ENCODE results near the gene S100A13. TPM values are rescaled to one million over a fixed set of nuclear protein-coding genes. Genes with fewer than 3 reads are reported as not detected.
A peak's percentile ranks its signal among the peaks of the same experiment; 100 is the strongest.

Gene S100A13
- total and polyA plus RNA-seq, 9 of the 15 experiments (the other 6 are each of a cell fraction or from before 2014, with no cell fraction given) = 41.9 to 129 (median 58.0) TPM

- TF ChIP-seq TOE1 (IDR thresholded peaks at IDR 0.05; ENCODE audit: borderline replicate concordance) (no peak), TOE1 (CRISPR knock-in tag; IDR thresholded peaks at IDR 0.05; ENCODE audit: borderline replicate concordance, low read depth) (no peak), ZNF12 (CRISPR knock-in tag; IDR thresholded peaks at IDR 0.05) (0 out of 2 replicates have a peak, but pooled peaks have one; percentile 65), RBM25 (IDR thresholded peaks at IDR 0.05; ENCODE audit: low read depth, low read length, severe bottlenecking) (peak; percentile 44)
Observed at GRCh38 chr1:153633161-153633753, 6.0 kb upstream of the S100A13 start (continued).

GRCh38 chr1:153631047-153632022 lies 4.0 kb upstream of the S100A13 start:
- Histone ChIP-seq H3K4me2 (ENCODE audit: insufficient read depth, low read length) (no peak overlapping the region), H3K27me3 (ENCODE audit: control insufficient read depth in 2 of 2, insufficient read depth in 2 of 2, low read length in 2 of 2) (no peaks in the 10 kb centered on the region), H4K20me1 (replicated peaks; ENCODE audit: control insufficient read depth, insufficient read depth, low read length) (no peaks in the 10 kb centered on the region), H2AFZ (ENCODE audit: low read depth, low read length) (no peak overlapping the region), H3K9ac (ENCODE audit: insufficient read depth in 1 of 2, low read depth in 2 of 2, low read length in 2 of 2) (no peak overlapping the region), H3K4me3 (no peak overlapping the region), H3K9me3 (replicated peaks; ENCODE audit: control insufficient read depth, insufficient read depth, low read depth, low read length) (no peaks in the 10 kb centered on the region), H3K4me1 (replicated peaks in 1 of 2; ENCODE audit: control insufficient read depth in 2 of 2, insufficient read depth in 2 of 2, low read length in 2 of 2) (peaks cover 33 to 47% of the 10 kb centered on the region in 2 experiments), H3K79me2 (ENCODE audit: control insufficient read depth, insufficient read depth, low read length) (peaks cover 27% of the 10 kb centered on the region), H3K36me3 (ENCODE audit: control insufficient read depth, insufficient read depth, low read length) (peaks cover 8% of the 10 kb centered on the region; the same call in 2 of the 3 replicates), H3K27ac (ENCODE audit: extremely low read depth, low read depth, low read length) (no peak overlapping the region), H3K9me1 (ENCODE audit: control insufficient read depth, insufficient read depth, low read length) (no peaks in the 10 kb centered on the region)
- intact Hi-C loops (cut with micrococcal nuclease) (loop anchor here (5.0 kb wide), 1 partner anchor 99 kb away; no protein-coding TSS in a partner anchor), in situ Hi-C loops (cut with MboI) (no loop called here)
- no peak for FAIRE-seq
- TF ChIP-seq, protein P1, sequence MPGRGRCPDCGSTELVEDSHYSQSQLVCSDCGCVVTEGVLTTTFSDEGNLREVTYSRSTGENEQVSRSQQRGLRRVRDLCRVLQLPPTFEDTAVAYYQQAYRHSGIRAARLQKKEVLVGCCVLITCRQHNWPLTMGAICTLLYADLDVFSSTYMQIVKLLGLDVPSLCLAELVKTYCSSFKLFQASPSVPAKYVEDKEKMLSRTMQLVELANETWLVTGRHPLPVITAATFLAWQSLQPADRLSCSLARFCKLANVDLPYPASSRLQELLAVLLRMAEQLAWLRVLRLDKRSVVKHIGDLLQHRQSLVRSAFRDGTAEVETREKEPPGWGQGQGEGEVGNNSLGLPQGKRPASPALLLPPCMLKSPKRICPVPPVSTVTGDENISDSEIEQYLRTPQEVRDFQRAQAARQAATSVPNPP (IDR thresholded peaks at IDR 0.05; ENCODE audit: borderline replicate concordance, insufficient read depth, insufficient read length) = no peak
- no peak for TF ChIP-seq THRA (IDR thresholded peaks at IDR 0.05)
- no peak for TF ChIP-seq ZNF695 (CRISPR knock-in tag; IDR thresholded peaks at IDR 0.05)
- TF ChIP-seq TBL1XR1 (IDR thresholded peaks at IDR 0.05; ENCODE audit: low read length in 2 of 2) = no peak
- TF ChIP-seq EGR1 (conservative IDR thresholded peaks at IDR 0.05) = 0 out of 2 replicates have a peak, but pooled peaks have one; percentile 7
- TF ChIP-seq FOXP1 (CRISPR knock-in tag; IDR thresholded peaks at IDR 0.05) = no peak
- TF ChIP-seq TFAM (CRISPR knock-in tag; conservative IDR thresholded peaks at IDR 0.05) = no peak
- TF ChIP-seq ZNF561 (CRISPR knock-in tag; conservative IDR thresholded peaks at IDR 0.05) = no peak
- no TSS peak for BruUV-seq (replicated peaks)
- ATAC-seq = no peak
- 60% methylated on average over 9 of the region's 10 CpGs for WGBS (ENCODE audit: insufficient coverage, low coverage, missing lambda C conversion rate)
- ChIA-PET POLR2A (interaction anchor here (0.6 to 1.5 kb wide), 4 partner anchors 15 to 178 kb away, joined by 3 to 5 read pairs (median 4); partner anchors contain the start of gene S100A14), CTCF (ENCODE audit: low intra/inter-chr PET ratio) (no interaction called here)
- no peak for DNase-seq (ENCODE audit: extremely low read depth in 1 of 4, low spot score in 3 of 4)

All from K562 (cell line).